CD4-positive, alpha-beta T cell treated with Interleukin-1 beta for 1 hour (primary cell): ENCODE data around the gene ZNF850.

ENCODE experiments used
- DNase-seq, 2 donors: peaks; one replicate each; pipeline ENCODE4 v3.0.0-alpha.2; 2020 to 2022

ZNF850 gene

GRCh38 chr19:36687214-36688056, 85.2 kb downstream of the ZNF850 start, which contains the start of gene ZNF567:
TSS of gene ZNF567 (plus strand) at chr19:36687612. CDS start at chr19:36694868, 7,256 bp downstream.
- DNase-seq = peak; percentile 97

GRCh38 chr19:36686365-36687213, 86.0 kb downstream of the ZNF850 start:
- DNase-seq = peak in 1 of 2 donors; percentile 7

DNA sequence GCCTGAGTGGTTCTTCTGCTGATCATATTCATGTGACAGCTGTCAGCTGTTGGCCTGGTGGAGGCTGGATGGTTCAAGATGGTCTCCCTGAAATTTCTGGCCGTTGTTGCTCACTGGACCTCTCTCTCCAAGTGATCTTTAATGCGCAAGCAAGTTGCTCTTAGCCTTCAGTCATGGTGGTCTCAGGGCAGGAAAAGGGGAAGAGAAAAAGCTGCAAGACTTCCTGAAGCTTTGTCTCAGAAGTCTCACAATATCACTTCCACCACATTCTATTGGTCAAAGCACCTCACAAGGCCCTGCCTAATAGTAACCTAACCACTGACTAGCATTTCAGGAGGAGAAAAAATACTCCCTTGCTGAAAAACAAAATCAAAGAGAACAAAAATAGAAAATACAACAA, 86.8 kb downstream of the ZNF850 start:
- DNase-seq = no peak

- no peak for DNase-seq
These were observed 93.2 kb downstream of the ZNF850 start for GRCh38 chr19:36679455-36679854.

DNA sequence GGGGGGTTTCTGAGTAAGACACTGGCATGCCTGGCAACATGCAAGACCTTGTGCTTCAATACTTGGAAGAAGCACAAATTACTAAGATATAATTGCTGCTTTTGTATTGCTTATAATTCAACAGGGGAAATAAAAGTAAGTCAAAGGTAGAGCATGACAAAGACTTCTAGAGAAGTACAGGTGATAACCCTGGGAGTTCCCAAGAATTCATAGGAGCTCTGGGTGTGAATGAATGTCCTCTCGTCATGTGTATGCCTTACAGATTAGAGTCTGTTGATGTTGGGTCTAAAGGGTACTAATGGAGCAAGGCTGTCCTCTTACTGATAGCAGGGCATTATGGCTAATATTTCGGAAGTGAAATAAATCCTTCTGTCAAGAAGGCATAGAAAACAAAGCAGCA, 98.4 kb downstream of the ZNF850 start:
- no peak for DNase-seq

DNA sequence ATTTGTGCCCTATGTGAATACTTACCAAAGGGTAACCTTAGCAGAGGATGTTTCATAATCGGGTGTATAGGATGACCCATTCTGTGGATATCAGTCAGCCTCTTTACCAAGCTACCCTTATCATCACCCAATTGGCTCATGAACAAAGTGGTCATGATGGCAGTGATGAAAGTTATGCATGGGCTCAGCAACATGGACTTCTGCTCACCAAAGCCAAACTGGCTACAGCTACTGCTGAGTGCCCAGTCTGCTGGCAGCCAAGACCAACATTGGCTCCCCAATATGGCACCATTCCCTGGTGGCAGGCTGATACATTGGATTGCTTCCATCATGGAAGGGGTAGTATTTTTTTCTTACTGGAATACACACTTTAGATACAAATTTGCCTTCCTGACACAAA, 100.2 kb downstream of the ZNF850 start:
- DNase-seq = no peak

DNA sequence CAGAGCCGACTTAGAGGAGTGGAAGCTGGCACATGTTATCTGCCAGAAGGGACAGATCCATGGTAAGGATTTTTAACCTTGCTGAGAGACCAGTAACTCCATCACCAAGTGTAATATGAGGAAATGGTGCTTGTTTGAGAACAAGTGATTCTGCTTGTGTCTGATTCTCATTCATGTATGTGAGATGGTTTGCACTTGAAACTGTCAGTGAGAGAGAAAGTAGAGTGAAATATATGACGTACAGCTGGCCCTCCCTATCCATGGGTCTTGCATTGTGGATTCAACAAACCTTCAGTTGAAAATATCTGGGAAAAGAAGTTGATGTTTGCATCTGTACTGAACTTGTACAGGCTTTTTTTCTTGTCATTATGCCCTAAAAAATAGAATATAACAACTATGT, 104.0 kb downstream of the ZNF850 start:
- DNase-seq = no peak

GRCh38 chr19:36665832-36666231, 106.8 kb downstream of the ZNF850 start:
- no peak for DNase-seq
